Caco-2 (cell line): ENCODE results near the gene GFY. TPM values are rescaled to one million over a fixed set of nuclear protein-coding genes. Genes with fewer than 3 reads are reported as not detected.

Experiments used
- BruUV-seq: library from RNA; stranded (reverse); fragments of 400-500 nt; replicated peaks from 2 replicates; lab custom pipeline; 2021; lab: Mats Ljungman, UMichigan
- CTCF ChIA-PET: fragments of 300-600 bp; sonication (Branson Sonifier 250); formaldehyde crosslinking; loops from one replicate; lab custom pipeline; 2022; ENCODE audit warnings: antibody characterized with exemption; lab: Charles Lee
- POLR2A ChIA-PET: fragments of 300-600 bp; sonication (Branson Sonifier 250); formaldehyde crosslinking; loops from one replicate; lab custom pipeline; 2022; ENCODE audit warnings: antibody characterized with exemption; lab: Charles Lee
- DNase-seq, 2 experiments: peaks; one replicate each; pipeline versions ENCODE4 v3.0.0 to v3.0.0-alpha.2; 2020 to 2022
- H3K27me3 ChIP-seq: replicated peaks from 2 replicates; pipeline ENCODE4 v1.6.0; 2011; ENCODE audit warnings: low read length; ENCODE audit not compliant: control insufficient read depth, insufficient read depth
- H3K36me3 ChIP-seq: 2 replicates; pipeline ENCODE4 v1.5.1; 2011; ENCODE audit warnings: low read length; ENCODE audit not compliant: control insufficient read depth, insufficient read depth
- H3K4me1 ChIP-seq: fragments of 250-450 bp; sonication (Bioruptor Pico); 2 replicates; pipeline ENCODE4 v1.5.1; 2020; ENCODE audit warnings: mild to moderate bottlenecking
- H3K4me3 ChIP-seq: 2 replicates; pipeline ENCODE4 v1.5.1; 2011; ENCODE audit warnings: low read depth, mild to moderate bottlenecking, control low read depth, low read length
- H3K9me3 ChIP-seq: fragments of 250-450 bp; sonication (Bioruptor Pico); 2 replicates; pipeline ENCODE4 v1.5.1; 2020; ENCODE audit warnings: mild to moderate bottlenecking, moderate library complexity
- H3K27ac Mint-ChIP-seq: one replicate; pipeline ENCODE4 v1.8.0; 2022; ENCODE audit warnings: mixed read lengths; ENCODE audit not compliant: unreplicated experiment
- H3K27me3 Mint-ChIP-seq: one replicate; pipeline ENCODE4 v1.8.0; 2022; ENCODE audit warnings: mixed read lengths; ENCODE audit not compliant: insufficient read depth, unreplicated experiment
- H3K36me3 Mint-ChIP-seq: one replicate; pipeline ENCODE4 v1.8.0; 2022; ENCODE audit warnings: mild to moderate bottlenecking, mixed read lengths; ENCODE audit not compliant: insufficient read depth, unreplicated experiment
- H3K4me1 Mint-ChIP-seq: one replicate; pipeline ENCODE4 v1.8.0; 2022; ENCODE audit warnings: low read depth, mixed read lengths; ENCODE audit not compliant: unreplicated experiment
- H3K4me3 Mint-ChIP-seq: one replicate; pipeline ENCODE4 v1.8.0; 2022; ENCODE audit warnings: mild to moderate bottlenecking, moderate library complexity, mixed read lengths; ENCODE audit not compliant: unreplicated experiment
- H3K9me3 Mint-ChIP-seq: one replicate; pipeline ENCODE4 v1.8.0; 2022; ENCODE audit warnings: mixed read lengths; ENCODE audit not compliant: unreplicated experiment
- intact Hi-C: fragments of 100-400 bp; cut with micrococcal nuclease; formaldehyde crosslinking; loops from one replicate; pipeline ENCODE4 v1.10.0; 2022; ENCODE audit not compliant: unreplicated experiment
- total RNA-seq: library from RNA; stranded (reverse); gene quantifications from 2 replicates; pipeline ENCODE4 v1.2.3, GENCODE V29; 2022
- TF ChIP-seq, protein P1 (sequence below), 2 experiments: fragments of 200-600 bp in 1 of 2; IDR thresholded peaks; 1 replicate in 1 of 2; 2 replicates in 1 of 2; pipeline versions ENCODE4 v1.5.1 to v1.8.0; 2011 to 2022; ENCODE audit warnings: antibody characterized with exemption in 1 of 2, control low read depth in 1 of 2, inconsistent platforms in 1 of 2, low read depth in 1 of 2, low read length in 1 of 2, mild to moderate bottlenecking in 1 of 2, moderate library complexity in 1 of 2; ENCODE audit not compliant: insufficient read depth in 1 of 2, severe bottlenecking in 1 of 2, unreplicated experiment in 1 of 2

GFY gene
- total RNA-seq, 1 experiment from 2014 or later = 0.25 TPM

DNA sequence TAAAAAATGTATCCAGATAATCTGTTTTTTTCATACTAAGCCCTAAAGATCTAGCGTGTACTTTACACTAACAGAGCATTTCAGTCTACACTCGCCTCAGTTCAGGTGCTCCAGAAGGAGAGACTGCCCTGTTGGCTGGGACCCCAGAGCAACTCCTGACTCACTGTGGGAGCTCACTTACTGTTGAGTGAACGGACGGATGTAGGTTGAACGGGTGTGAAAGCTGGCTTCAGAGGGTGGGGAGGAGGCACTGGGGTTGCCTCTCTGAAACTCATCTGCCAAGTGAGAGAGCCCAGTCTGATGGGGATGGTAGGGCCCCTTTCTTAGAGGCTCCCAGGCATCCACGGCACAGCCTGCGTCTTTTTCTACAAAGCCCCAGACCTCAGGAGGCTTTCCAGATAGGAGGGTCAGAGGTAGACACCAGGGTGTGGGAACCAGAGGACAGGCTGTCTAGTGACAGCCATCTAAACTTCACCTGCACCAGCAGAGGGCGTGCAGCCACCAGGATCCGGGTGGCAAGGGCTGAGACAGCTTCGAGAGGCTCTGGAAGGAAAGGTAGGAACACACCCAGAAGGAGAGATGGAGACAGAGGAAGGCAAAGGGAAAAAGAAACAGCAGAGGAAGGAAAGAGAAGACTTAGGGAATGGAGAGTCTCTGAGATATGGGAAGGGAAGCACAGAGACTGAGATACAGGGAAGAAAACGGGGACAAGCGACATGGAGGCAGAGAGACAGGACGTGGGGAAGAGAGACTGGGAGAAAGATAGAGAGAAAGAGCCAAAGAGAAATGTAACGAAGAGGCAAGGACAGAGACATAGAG is 33.4 kb upstream of the GFY start:
- peak; percentile 87 to 89 for DNase-seq
- CTCF ChIA-PET = interaction anchor here (0.6 to 1.5 kb wide), 10 partner anchors 13 to 237 kb away, joined by 3 to 8 read pairs (median 4); partner anchors contain the start of genes ALDH16A1 and HRC
- POLR2A ChIA-PET = no interaction called here

DNA sequence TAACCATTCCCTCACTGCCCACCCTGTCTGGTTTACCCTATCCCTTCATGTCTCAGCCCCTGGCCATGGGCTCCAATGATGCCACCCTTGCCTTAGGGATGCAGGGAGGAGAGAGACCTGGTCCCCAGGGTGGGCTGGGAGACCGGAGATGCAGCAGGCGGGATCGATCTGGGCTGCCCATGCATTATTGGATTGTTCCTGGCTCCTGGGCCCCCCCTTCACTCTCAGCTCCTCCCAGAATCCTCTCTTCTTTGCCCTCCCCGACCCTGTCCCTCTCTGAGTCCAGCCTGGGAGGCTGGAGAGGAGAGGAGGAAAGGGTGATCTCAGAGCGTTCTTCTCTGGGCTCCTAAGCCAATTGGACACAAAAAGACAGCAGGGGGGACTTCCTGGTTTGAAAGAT is 31.3 kb upstream of the GFY start:
- H3K9me3 Mint-ChIP-seq = no peaks in the 10 kb centered on the region
- DNase-seq = no peak
- CTCF ChIA-PET = interaction anchor here (0.6 to 2.7 kb wide), 4 partner anchors 31 to 296 kb away, joined by 3 to 7 read pairs (median 4); partner anchors contain the start of gene TEAD2
- Histone ChIP-seq H3K27me3 (no peaks in the 10 kb centered on the region), H3K9me3 (no peaks in the 10 kb centered on the region), H3K36me3 (no peaks in the 10 kb centered on the region), H3K4me1 (peaks cover 18% of the 10 kb centered on the region), H3K4me3 (no peak overlapping the region)
- H3K4me1 Mint-ChIP-seq = peaks cover 23% of the 10 kb centered on the region
- H3K27ac Mint-ChIP-seq = no peak overlapping the region
- no peak overlapping the region for H3K4me3 Mint-ChIP-seq
- H3K27me3 Mint-ChIP-seq = peaks cover 4% of the 10 kb centered on the region
- no TSS peak for BruUV-seq
- POLR2A ChIA-PET = no interaction called here
- no peaks in the 10 kb centered on the region for H3K36me3 Mint-ChIP-seq
- TF ChIP-seq, protein P1, sequence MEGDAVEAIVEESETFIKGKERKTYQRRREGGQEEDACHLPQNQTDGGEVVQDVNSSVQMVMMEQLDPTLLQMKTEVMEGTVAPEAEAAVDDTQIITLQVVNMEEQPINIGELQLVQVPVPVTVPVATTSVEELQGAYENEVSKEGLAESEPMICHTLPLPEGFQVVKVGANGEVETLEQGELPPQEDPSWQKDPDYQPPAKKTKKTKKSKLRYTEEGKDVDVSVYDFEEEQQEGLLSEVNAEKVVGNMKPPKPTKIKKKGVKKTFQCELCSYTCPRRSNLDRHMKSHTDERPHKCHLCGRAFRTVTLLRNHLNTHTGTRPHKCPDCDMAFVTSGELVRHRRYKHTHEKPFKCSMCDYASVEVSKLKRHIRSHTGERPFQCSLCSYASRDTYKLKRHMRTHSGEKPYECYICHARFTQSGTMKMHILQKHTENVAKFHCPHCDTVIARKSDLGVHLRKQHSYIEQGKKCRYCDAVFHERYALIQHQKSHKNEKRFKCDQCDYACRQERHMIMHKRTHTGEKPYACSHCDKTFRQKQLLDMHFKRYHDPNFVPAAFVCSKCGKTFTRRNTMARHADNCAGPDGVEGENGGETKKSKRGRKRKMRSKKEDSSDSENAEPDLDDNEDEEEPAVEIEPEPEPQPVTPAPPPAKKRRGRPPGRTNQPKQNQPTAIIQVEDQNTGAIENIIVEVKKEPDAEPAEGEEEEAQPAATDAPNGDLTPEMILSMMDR (IDR thresholded peaks at IDR 0.05; ENCODE audit: insufficient read depth in 1 of 2, low read depth in 1 of 2, low read length in 1 of 2, severe bottlenecking in 1 of 2, unreplicated experiment in 1 of 2) = no peak
- intact Hi-C loops = loop anchor here (2.0 kb wide), 1 partner anchor 177 kb away; no protein-coding TSS in a partner anchor

More for the DNA sequence above, 33.4 kb upstream of the GFY start:
- no peak overlapping the region for H3K4me3 Mint-ChIP-seq
- Histone ChIP-seq H3K36me3 (no peaks in the 10 kb centered on the region), H3K4me1 (no peaks in the 10 kb centered on the region), H3K27me3 (no peaks in the 10 kb centered on the region), H3K9me3 (no peaks in the 10 kb centered on the region), H3K4me3 (no peak overlapping the region)
- peaks cover 12% of the 10 kb centered on the region for H3K4me1 Mint-ChIP-seq
- intact Hi-C loops = loop anchor here (1.0 to 2.0 kb wide), 2 partner anchors 52 to 179 kb away; no protein-coding TSS in a partner anchor
- peaks cover 7% of the 10 kb centered on the region for H3K27me3 Mint-ChIP-seq
- BruUV-seq = no TSS peak
- H3K9me3 Mint-ChIP-seq = no peaks in the 10 kb centered on the region
- H3K27ac Mint-ChIP-seq = no peak overlapping the region
- H3K36me3 Mint-ChIP-seq = peaks cover 7% of the 10 kb centered on the region
- TF ChIP-seq, protein P1 (IDR thresholded peaks at IDR 0.05; ENCODE audit: insufficient read depth in 1 of 2, low read depth in 1 of 2, low read length in 1 of 2, severe bottlenecking in 1 of 2, unreplicated experiment in 1 of 2) = peak; percentile 94 to 95

DNA sequence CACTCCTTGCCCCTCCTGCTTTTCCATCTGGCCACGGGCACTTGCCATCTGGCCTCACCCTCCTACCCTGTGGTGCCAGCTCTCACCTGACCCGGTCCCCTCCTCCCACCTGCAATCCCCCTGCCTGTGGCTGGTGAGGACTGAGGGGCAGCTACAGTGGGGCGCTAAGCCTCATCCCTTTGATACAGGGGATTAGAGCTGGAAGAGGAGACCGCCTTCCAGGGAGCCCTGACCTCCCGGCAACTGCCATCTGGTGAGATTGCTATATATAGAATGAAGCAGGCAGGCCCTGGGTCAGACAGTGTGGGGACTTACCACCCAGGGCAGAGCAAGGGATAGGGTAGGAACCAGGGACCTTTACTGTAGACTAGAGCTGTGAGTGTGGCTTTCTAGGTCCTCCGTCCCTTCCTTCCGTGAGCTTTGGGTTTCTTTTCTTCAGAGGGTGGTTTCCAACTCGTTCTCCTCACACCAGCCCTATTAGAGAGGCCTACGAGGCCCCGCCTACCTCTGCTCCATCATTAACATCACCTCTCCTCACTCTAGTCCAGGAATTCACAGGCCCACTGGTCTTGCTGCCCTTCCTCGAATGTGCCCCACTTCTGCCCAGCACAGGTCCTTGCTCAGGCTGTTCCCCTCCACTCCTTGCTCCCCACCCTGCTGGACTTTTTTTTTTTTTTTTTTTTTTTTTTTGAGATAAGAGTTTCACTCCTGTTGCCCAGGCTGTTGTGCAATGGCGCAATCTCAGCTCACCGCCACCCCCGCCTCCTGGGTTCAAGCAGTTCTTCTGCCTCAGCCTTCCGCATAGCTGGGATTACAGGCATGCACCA is 29.4 kb upstream of the GFY start:
- Mint-ChIP-seq H3K9me3 (no peaks in the 10 kb centered on the region), H3K4me3 (no peak overlapping the region), H3K27me3 (peaks cover 3% of the 10 kb centered on the region), H3K27ac (no peak overlapping the region), H3K4me1 (peaks cover 20% of the 10 kb centered on the region), H3K36me3 (no peaks in the 10 kb centered on the region)
- TF ChIP-seq, protein P1 (IDR thresholded peaks at IDR 0.05; ENCODE audit: insufficient read depth in 1 of 2, low read depth in 1 of 2, low read length in 1 of 2, severe bottlenecking in 1 of 2, unreplicated experiment in 1 of 2) = no peak
- H3K4me3 ChIP-seq = no peak overlapping the region
- intact Hi-C loops = no loop called here
- no peaks in the 10 kb centered on the region for H3K27me3 ChIP-seq
- CTCF ChIA-PET = interaction anchor here (0.5 to 1.1 kb wide), 2 partner anchors 47 to 56 kb away, joined by 4 to 5 read pairs; partner anchors contain the start of gene PIH1D1
- DNase-seq = no peak
- peaks cover 28% of the 10 kb centered on the region for H3K4me1 ChIP-seq
- H3K36me3 ChIP-seq = no peaks in the 10 kb centered on the region
- no peaks in the 10 kb centered on the region for H3K9me3 ChIP-seq
- no TSS peak for BruUV-seq
- POLR2A ChIA-PET = interaction anchor here (0.6 kb wide), 1 partner anchor 1967 kb away, joined by 5 read pairs; no protein-coding TSS in a partner anchor
